Stimulated activated CD4-positive, alpha-beta T cell treated with anti-CD3 and anti-CD28 coated beads, Interleukin-4, amount 100 ng/mL, for 1 hour (primary cell): ENCODE results near the gene TP53I13.
A peak's percentile ranks its signal among the peaks of the same experiment; 100 is the strongest.

Experiments used
- DNase-seq: peaks from one replicate; pipeline ENCODE4 v3.0.0-alpha.2; 2020

TP53I13 gene

GRCh38 chr17:29594519-29595090 lies 26.1 kb downstream of the TP53I13 start:
- no peak for DNase-seq

- no peak for DNase-seq
Observed at GRCh38 chr17:29595107-29595942, 26.8 kb downstream of the TP53I13 start.

- no peak for DNase-seq
Observed at GRCh38 chr17:29595943-29596774, 27.7 kb downstream of the TP53I13 start.

GRCh38 chr17:29596811-29597210 lies 28.3 kb downstream of the TP53I13 start:
- DNase-seq, result no peak

- no peak for DNase-seq
Observed at GRCh38 chr17:29597361-29598172, 29.1 kb downstream of the TP53I13 start.

GRCh38 chr17:29603109-29603674 lies 34.7 kb downstream of the TP53I13 start:
- DNase-seq, result no peak

GRCh38 chr17:29607557-29608195 lies 39.2 kb downstream of the TP53I13 start:
- DNase-seq, result no peak

- no peak for DNase-seq
Observed at GRCh38 chr17:29608986-29609385, 40.5 kb downstream of the TP53I13 start.

GRCh38 chr17:29610395-29610794 lies 41.9 kb downstream of the TP53I13 start:
- no peak for DNase-seq

- no peak for DNase-seq
Observed at GRCh38 chr17:29611351-29612093, 43.0 kb downstream of the TP53I13 start.

- no peak for DNase-seq
Observed at GRCh38 chr17:29612094-29612403, 43.5 kb downstream of the TP53I13 start.

GRCh38 chr17:29612404-29613280 lies 44.1 kb downstream of the TP53I13 start:
- DNase-seq, result no peak

- DNase-seq, result peak; percentile 96
Observed at GRCh38 chr17:29613352-29613837, 44.9 kb downstream of the TP53I13 start.

- no peak for DNase-seq
Observed at GRCh38 chr17:29613856-29614255, 45.4 kb downstream of the TP53I13 start.

GRCh38 chr17:29614349-29615047 lies 46.0 kb downstream of the TP53I13 start:
- no peak for DNase-seq

GRCh38 chr17:29615048-29615385 lies 46.5 kb downstream of the TP53I13 start:
- no peak for DNase-seq

GRCh38 chr17:29615492-29616299 lies 47.2 kb downstream of the TP53I13 start:
- DNase-seq, result peak; percentile 85

- no peak for DNase-seq
Observed at GRCh38 chr17:29616300-29617048, 48.0 kb downstream of the TP53I13 start.
